GM12878 (cell line): Measurements from ENCODE around the gene GLMP. TPM values are rescaled to one million over a fixed set of nuclear protein-coding genes. Genes with fewer than 3 reads are reported as not detected.

Experiments
- ATAC-seq: fragments of 200-7000 bp; cut with Tn5 transposase; 3 replicates; pipeline ENCODE4 v1.9.1; 2020; ENCODE audit warnings: mild to moderate bottlenecking, moderate library complexity
- Bru-seq: library from RNA; stranded (reverse); fragments of 400-500 nt; gene quantifications from one replicate; lab custom pipeline; 2021; lab: Mats Ljungman, UMichigan
- BruChase-seq, 2 experiments: library from RNA; stranded (reverse); fragments of 400-500 nt; gene quantifications; one replicate each; lab custom pipeline; 2021; lab: Mats Ljungman, UMichigan
- BruUV-seq: library from RNA; stranded (reverse); fragments of 400-500 nt; replicated peaks from 2 replicates; lab custom pipeline; 2021; lab: Mats Ljungman, UMichigan
- CTCF ChIA-PET: fragments of 300-600 bp; sonication (Branson Sonifier 250); formaldehyde crosslinking; extraction: SDS; loops from one replicate; lab custom pipeline; 2021; ENCODE audit warnings: inconsistent platforms; lab: Yijun Ruan, JAX
- POLR2A ChIA-PET: fragments of 350-600 bp; formaldehyde crosslinking; extraction: SDS; loops from one replicate; lab custom pipeline; 2021; ENCODE audit warnings: inconsistent platforms; lab: Charles Lee
- RAD21 ChIA-PET: fragments of 300-600 bp; sonication (Branson Sonifier 250); formaldehyde crosslinking; loops from one replicate; lab custom pipeline; 2023; ENCODE audit warnings: antibody characterized with exemption; ENCODE audit not compliant: unreplicated experiment; lab: Charles Lee
- SMC1A ChIA-PET: fragments of 300-600 bp; sonication (Branson Sonifier 250); formaldehyde crosslinking; loops from one replicate; lab custom pipeline; 2023; ENCODE audit not compliant: unreplicated experiment, uncharacterized antibody; lab: Charles Lee
- DNase-seq: peaks from one replicate; pipeline ENCODE4 v3.0.0-alpha.2; 2011; ENCODE audit warnings: low read depth, low spot score
- FAIRE-seq: peaks from 3 replicates; lab custom pipeline; 2011; peaks lifted over from hg19 to GRCh38; lab: Jason Lieb, UNC
- H2AFZ ChIP-seq: 2 replicates; pipeline ENCODE4 v1.6.0; 2011; ENCODE audit warnings: low read depth, low read length, control low read depth; ENCODE audit not compliant: control insufficient read depth
- H3K27ac ChIP-seq: 2 replicates; pipeline ENCODE4 v1.5.1; 2011; ENCODE audit warnings: control low read depth; ENCODE audit not compliant: control insufficient read depth, insufficient read depth
- H3K27me3 ChIP-seq, 2 experiments: replicated peaks in 1 of 2; 2 replicates each; pipeline versions ENCODE4 v1.6.0 to v1.6.1; 2011; ENCODE audit warnings: low read length in 1 of 2; ENCODE audit not compliant: control insufficient read depth in 2 of 2, insufficient read depth in 2 of 2
- H3K36me3 ChIP-seq, 2 experiments: 2 replicates each; pipeline ENCODE4 v1.5.1; 2011; ENCODE audit warnings: low read length in 1 of 2; ENCODE audit not compliant: control insufficient read depth in 2 of 2, insufficient read depth in 2 of 2
- H3K4me1 ChIP-seq: 2 replicates; pipeline ENCODE4 v1.6.1; 2011; ENCODE audit warnings: mild to moderate bottlenecking, low read length, moderate library complexity, mixed read lengths; ENCODE audit not compliant: control insufficient read depth, insufficient read depth
- H3K4me2 ChIP-seq: 2 replicates; pipeline ENCODE4 v1.6.0; 2011; ENCODE audit warnings: control low read depth; ENCODE audit not compliant: control insufficient read depth, insufficient read depth
- H3K4me3 ChIP-seq: fragments of 200-600 bp; sonication (generic); 2 replicates; pipeline ENCODE4 v1.5.1; 2016
- H3K79me2 ChIP-seq: 2 replicates; pipeline ENCODE4 v1.6.0; 2011; ENCODE audit warnings: low read length; ENCODE audit not compliant: control insufficient read depth, insufficient read depth
- H3K9ac ChIP-seq: 2 replicates; pipeline ENCODE4 v1.8.0; 2011; ENCODE audit warnings: low read length, control low read depth, mixed read lengths; ENCODE audit not compliant: control insufficient read depth, insufficient read depth
- H3K9me3 ChIP-seq: replicated peaks from 3 replicates; pipeline ENCODE4 v1.5.1; 2011; ENCODE audit warnings: mild to moderate bottlenecking, low read length; ENCODE audit not compliant: control insufficient read depth, insufficient read depth
- H4K20me1 ChIP-seq: 2 replicates; pipeline ENCODE4 v1.6.0; 2011; ENCODE audit not compliant: control insufficient read depth, insufficient read depth
- JUNB ChIP-seq: IDR thresholded peaks from 2 replicates; pipeline ENCODE4 v1.6.1; 2016; ENCODE audit warnings: antibody characterized with exemption, mild to moderate bottlenecking
- MTA2 ChIP-seq: fragments of 450-650 bp; IDR thresholded peaks from 2 replicates; pipeline ENCODE4 v1.6.1; 2016; ENCODE audit warnings: low read depth, mild to moderate bottlenecking, moderate library complexity
- MYB ChIP-seq: fragments of 150-350 bp; IDR thresholded peaks from 2 replicates; pipeline ENCODE4 v1.6.1; 2014; ENCODE audit warnings: mild to moderate bottlenecking, low read depth, low read length, borderline replicate concordance
- NFIC ChIP-seq: IDR thresholded peaks from 2 replicates; pipeline ENCODE4 v1.6.1; 2012; ENCODE audit warnings: low read depth, mild to moderate bottlenecking, inconsistent platforms, low read length, moderate library complexity
- RELA ChIP-seq: fragments of 450-650 bp; IDR thresholded peaks from 2 replicates; pipeline ENCODE4 v1.8.0; 2014; ENCODE audit warnings: borderline replicate concordance; ENCODE audit not compliant: partially characterized antibody
- RUNX3 ChIP-seq: IDR thresholded peaks from 2 replicates; pipeline ENCODE4 v1.6.1; 2012; ENCODE audit warnings: low read length, inconsistent platforms
- TARDBP ChIP-seq: IDR thresholded peaks from 2 replicates; pipeline ENCODE4 v1.6.1; 2016; ENCODE audit warnings: borderline replicate concordance
- USF1 ChIP-seq: IDR thresholded peaks from 2 replicates; pipeline ENCODE4 v1.6.1; 2011; ENCODE audit warnings: borderline replicate concordance, low read depth, mild to moderate bottlenecking, moderate library complexity, mixed read lengths, low read length; ENCODE audit not compliant: insufficient read depth; ENCODE audit errors: extremely low read length
- ZNF384 ChIP-seq: IDR thresholded peaks from 2 replicates; pipeline ENCODE4 v1.6.1; 2012; ENCODE audit warnings: low read depth, mild to moderate bottlenecking, low read length, improper control_type of control experiment, borderline replicate concordance
- WGBS: methylation state at CpG from one replicate; pipeline ENCODE4 v1.1.6; 2016; ENCODE audit warnings: low lambda C conversion rate; ENCODE audit not compliant: insufficient replicate concordance, insufficient coverage; ENCODE audit errors: missing lambda C conversion rate; 5-methylcytosine and 5-hydroxymethylcytosine counted together
- in situ Hi-C: fragments of 300-500 bp; cut with MboI; formaldehyde crosslinking; loops from 9 replicates; pipeline ENCODE4 v1.14.3; 2018; ENCODE audit warnings: mixed read lengths
- intact Hi-C: fragments of 100-400 bp; cut with micrococcal nuclease; formaldehyde crosslinking; loops from one replicate; pipeline ENCODE4 v1.14.2; 2022; ENCODE audit not compliant: unreplicated experiment
- long read RNA-seq, 2 experiments: library from polyadenylated mRNA; unstranded; transcript quantifications; one replicate each; pipeline ENCODE4 v2.0.0, GENCODE V29; 2019 to 2020
- polyA minus RNA-seq, 3 experiments: library from RNA; depleted of rRNA, polyadenylated mRNA; stranded (reverse); fragments of >200 nt; gene quantifications; 2 replicates each; pipeline ENCODE4 v1.2.3, GENCODE V29; 2011
- polyA plus RNA-seq, 11 experiments: library from polyadenylated mRNA; depleted of rRNA in 4 of 11; unstranded in 6 of 11; stranded (reverse) in 5 of 11; fragments of >200 nt; fragmentation: Nextera tagmentation in 4 of 11; fragmentation: Illumina TruSeq in 1 of 11; extraction: Ambion mirVana in 4 of 11; extraction: Trizol in 1 of 11; gene quantifications; 1 replicate in 1 of 11; 2 replicates in 10 of 11; pipeline versions ENCODE4 v1.2.1 to v1.2.3, GENCODE V29; 2011 to 2016; ENCODE audit warnings: inconsistent platforms in 2 of 11, missing spikeins in 2 of 11, low read depth in 1 of 11
- total RNA-seq, 4 experiments: library from RNA; depleted of rRNA in 3 of 4; stranded (reverse); fragments of >200 nt in 3 of 4; fragmentation: Illumina TruSeq in 1 of 4; extraction: Trizol in 1 of 4; gene quantifications; 2 replicates each; pipeline versions ENCODE4 v1.2.1 to v1.2.3, GENCODE V29; 2013 to 2021
- TF ChIP-seq, protein P1 (sequence below): fragments of 450-650 bp; IDR thresholded peaks from 2 replicates; pipeline ENCODE4 v1.6.1; 2017; ENCODE audit warnings: low read depth, mild to moderate bottlenecking, moderate library complexity
- TF ChIP-seq, protein P2 (sequence below): fragments of 450-650 bp; IDR thresholded peaks from 2 replicates; pipeline ENCODE4 v1.6.1; 2017; ENCODE audit warnings: antibody characterized with exemption, mild to moderate bottlenecking, moderate library complexity

GLMP gene, protein sequence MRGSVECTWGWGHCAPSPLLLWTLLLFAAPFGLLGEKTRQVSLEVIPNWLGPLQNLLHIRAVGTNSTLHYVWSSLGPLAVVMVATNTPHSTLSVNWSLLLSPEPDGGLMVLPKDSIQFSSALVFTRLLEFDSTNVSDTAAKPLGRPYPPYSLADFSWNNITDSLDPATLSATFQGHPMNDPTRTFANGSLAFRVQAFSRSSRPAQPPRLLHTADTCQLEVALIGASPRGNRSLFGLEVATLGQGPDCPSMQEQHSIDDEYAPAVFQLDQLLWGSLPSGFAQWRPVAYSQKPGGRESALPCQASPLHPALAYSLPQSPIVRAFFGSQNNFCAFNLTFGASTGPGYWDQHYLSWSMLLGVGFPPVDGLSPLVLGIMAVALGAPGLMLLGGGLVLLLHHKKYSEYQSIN
- total RNA-seq (2013; cell fraction: nucleolus; rRNA removed), result 15.5 and 20.2 TPM in 2 replicates
- 27.1 and 30.0 TPM in 2 replicates for total RNA-seq (2014; rRNA removed)
- 15.0 and 16.3 TPM in 2 replicates for total RNA-seq (2014; rRNA removed; fragmentation: Illumina TruSeq; extraction: Trizol)
- total RNA-seq (2021), result 19.7 and 24.2 TPM in 2 replicates
- 9.9 TPM for polyA plus RNA-seq (2011; ENCODE audit: low read depth)
- 2.3 and 4.4 TPM in 2 replicates for polyA plus RNA-seq (2011; rRNA removed)
- 6.8 and 8.5 TPM in 2 replicates for polyA plus RNA-seq (2011; cell fraction: cytosol; rRNA removed)
- 8.0 and 8.3 TPM in 2 replicates for polyA plus RNA-seq (2011; cell fraction: nucleus; rRNA removed)
- 16.7 and 18.3 TPM in 2 replicates for polyA plus RNA-seq (2012)
- 12.2 and 23.0 TPM in 2 replicates for polyA plus RNA-seq (2014; fragmentation: Illumina TruSeq; extraction: Trizol)
- polyA plus RNA-seq (2014; fragmentation: Nextera tagmentation; extraction: Ambion mirVana), result 10 to 100 TPM; 10.8 to 12.8 TPM
- 23.5 and 33.4 TPM in 2 replicates for polyA plus RNA-seq (2014; rRNA removed)
- polyA plus RNA-seq (2016; fragmentation: Nextera tagmentation; extraction: Ambion mirVana), result 10 to 100 TPM; 19.3 to 19.6 TPM
- polyA minus RNA-seq (2011; rRNA and poly(A)+ RNA removed), result 3.7 and 5.3 TPM in 2 replicates
- polyA minus RNA-seq (2011; cell fraction: cytosol; rRNA and poly(A)+ RNA removed), result 1.5 and 2.0 TPM in 2 replicates
- polyA minus RNA-seq (2011; cell fraction: nucleus; rRNA and poly(A)+ RNA removed), result 4.6 and 5.3 TPM in 2 replicates
- percentile 61 among the genes with signal in this experiment for Bru-seq, nascent RNA
- percentile 54 among the genes with signal in this experiment for BruChase-seq, experiment 1, labeled RNA remaining after a 6-hour chase
- BruChase-seq, experiment 2, labeled RNA remaining after a 2-hour chase, result percentile 58 among the genes with signal in this experiment
- long read RNA-seq, experiment 1, transcript GLMP-201 (6 exons, 1,604 nt), result major isoform, 9 of 10 reads
- long read RNA-seq, experiment 1, partial matches to known transcripts, result 0 of 10 reads
- long read RNA-seq, experiment 1, other reads (novel, unspliced or antisense), result 0 of 10 reads
- long read RNA-seq, experiment 2, partial matches to known transcripts, result 0 of 3 reads
- long read RNA-seq, experiment 2, other reads (novel, unspliced or antisense), result 2 of 3 reads

GRCh38 chr1:156295391-156295947 lies at the start of gene GLMP:
GLMP (minus strand) TSS chr1:156295679; CDS start chr1:156295645, 34 bp downstream.
- H3K9me3 ChIP-seq, result no peaks in the 10 kb centered on the region
- H3K4me3 ChIP-seq, result peak within 1 kb of the TSS; percentile 87
- in situ Hi-C loops, result no loop called here
- ChIA-PET RAD21 (interaction anchor here (1.0 kb wide), 1 partner anchor 12 kb away, joined by 3 read pairs; no protein-coding TSS in a partner anchor), POLR2A (interaction anchor here (1.6 kb wide), 1 partner anchor 12 kb away, joined by 4 read pairs; the partner anchor contains the start of gene TMEM79), CTCF (interaction anchor here (1.6 kb wide), 1 partner anchor 13 kb away, joined by 7 read pairs; the partner anchor contains the start of gene SMG5), SMC1A (interaction anchor here (0.9 to 1.4 kb wide), 4 partner anchors 12 to 69 kb away, joined by 3 to 7 read pairs (median 4); partner anchors contain the start of gene TMEM79)
- intact Hi-C loops, result no loop called here
- H3K9ac ChIP-seq, result peak within 1 kb of the TSS; percentile 41
- no peak for DNase-seq
- peaks cover 0 to 1% of the 10 kb centered on the region in 2 experiments; a peak in 1 of 4 replicates for H3K36me3 ChIP-seq
- peak; percentile 73 for ATAC-seq
- no peaks in the 10 kb centered on the region for H3K27me3 ChIP-seq
- no peak within 1 kb of the TSS for H3K27ac ChIP-seq
- peak; percentile 66 for FAIRE-seq
- peaks cover 4% of the 10 kb centered on the region for H3K4me1 ChIP-seq
- H4K20me1 ChIP-seq, result no peaks in the 10 kb centered on the region
- peak within 1 kb of the TSS; percentile 86 for H3K4me2 ChIP-seq
- 1% methylated on average over 17 of the region's 17 CpGs for WGBS
- BruUV-seq, result no TSS peak
- no peaks in the 10 kb centered on the region for H3K79me2 ChIP-seq
- H2AFZ ChIP-seq, result peak within 1 kb of the TSS; percentile 79
- 0 out of 2 replicates have a peak, but pooled peaks have one; percentile 12 for TF ChIP-seq RUNX3
- TF ChIP-seq, protein P1, sequence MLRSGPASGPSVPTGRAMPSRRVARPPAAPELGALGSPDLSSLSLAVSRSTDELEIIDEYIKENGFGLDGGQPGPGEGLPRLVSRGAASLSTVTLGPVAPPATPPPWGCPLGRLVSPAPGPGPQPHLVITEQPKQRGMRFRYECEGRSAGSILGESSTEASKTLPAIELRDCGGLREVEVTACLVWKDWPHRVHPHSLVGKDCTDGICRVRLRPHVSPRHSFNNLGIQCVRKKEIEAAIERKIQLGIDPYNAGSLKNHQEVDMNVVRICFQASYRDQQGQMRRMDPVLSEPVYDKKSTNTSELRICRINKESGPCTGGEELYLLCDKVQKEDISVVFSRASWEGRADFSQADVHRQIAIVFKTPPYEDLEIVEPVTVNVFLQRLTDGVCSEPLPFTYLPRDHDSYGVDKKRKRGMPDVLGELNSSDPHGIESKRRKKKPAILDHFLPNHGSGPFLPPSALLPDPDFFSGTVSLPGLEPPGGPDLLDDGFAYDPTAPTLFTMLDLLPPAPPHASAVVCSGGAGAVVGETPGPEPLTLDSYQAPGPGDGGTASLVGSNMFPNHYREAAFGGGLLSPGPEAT, result peak; percentile 83; the same call in 1 of the 2 replicates
- no peak for TF ChIP-seq RELA
- 0 out of 2 replicates have a peak, but pooled peaks have one; percentile 19 for TF ChIP-seq MTA2
- TF ChIP-seq USF1, result peak; percentile 88
- no peak for TF ChIP-seq MYB
- TF ChIP-seq, protein P2, sequence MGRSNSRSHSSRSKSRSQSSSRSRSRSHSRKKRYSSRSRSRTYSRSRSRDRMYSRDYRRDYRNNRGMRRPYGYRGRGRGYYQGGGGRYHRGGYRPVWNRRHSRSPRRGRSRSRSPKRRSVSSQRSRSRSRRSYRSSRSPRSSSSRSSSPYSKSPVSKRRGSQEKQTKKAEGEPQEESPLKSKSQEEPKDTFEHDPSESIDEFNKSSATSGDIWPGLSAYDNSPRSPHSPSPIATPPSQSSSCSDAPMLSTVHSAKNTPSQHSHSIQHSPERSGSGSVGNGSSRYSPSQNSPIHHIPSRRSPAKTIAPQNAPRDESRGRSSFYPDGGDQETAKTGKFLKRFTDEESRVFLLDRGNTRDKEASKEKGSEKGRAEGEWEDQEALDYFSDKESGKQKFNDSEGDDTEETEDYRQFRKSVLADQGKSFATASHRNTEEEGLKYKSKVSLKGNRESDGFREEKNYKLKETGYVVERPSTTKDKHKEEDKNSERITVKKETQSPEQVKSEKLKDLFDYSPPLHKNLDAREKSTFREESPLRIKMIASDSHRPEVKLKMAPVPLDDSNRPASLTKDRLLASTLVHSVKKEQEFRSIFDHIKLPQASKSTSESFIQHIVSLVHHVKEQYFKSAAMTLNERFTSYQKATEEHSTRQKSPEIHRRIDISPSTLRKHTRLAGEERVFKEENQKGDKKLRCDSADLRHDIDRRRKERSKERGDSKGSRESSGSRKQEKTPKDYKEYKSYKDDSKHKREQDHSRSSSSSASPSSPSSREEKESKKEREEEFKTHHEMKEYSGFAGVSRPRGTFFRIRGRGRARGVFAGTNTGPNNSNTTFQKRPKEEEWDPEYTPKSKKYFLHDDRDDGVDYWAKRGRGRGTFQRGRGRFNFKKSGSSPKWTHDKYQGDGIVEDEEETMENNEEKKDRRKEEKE, result no peak
- TF ChIP-seq ZNF384, result peak; percentile 66
- TF ChIP-seq NFIC, result peak; percentile 56; the same call in 1 of the 2 replicates
- TF ChIP-seq TARDBP, result no peak
- TF ChIP-seq JUNB, result no peak
